CD4-positive, alpha-beta T cell treated with Interferon gamma for 1 hour (primary cell): Measurements from ENCODE around the gene ADM.

Experiments
- DNase-seq: peaks from one replicate; pipeline ENCODE4 v3.0.0-alpha.2; 2020

The ADM gene

DNA sequence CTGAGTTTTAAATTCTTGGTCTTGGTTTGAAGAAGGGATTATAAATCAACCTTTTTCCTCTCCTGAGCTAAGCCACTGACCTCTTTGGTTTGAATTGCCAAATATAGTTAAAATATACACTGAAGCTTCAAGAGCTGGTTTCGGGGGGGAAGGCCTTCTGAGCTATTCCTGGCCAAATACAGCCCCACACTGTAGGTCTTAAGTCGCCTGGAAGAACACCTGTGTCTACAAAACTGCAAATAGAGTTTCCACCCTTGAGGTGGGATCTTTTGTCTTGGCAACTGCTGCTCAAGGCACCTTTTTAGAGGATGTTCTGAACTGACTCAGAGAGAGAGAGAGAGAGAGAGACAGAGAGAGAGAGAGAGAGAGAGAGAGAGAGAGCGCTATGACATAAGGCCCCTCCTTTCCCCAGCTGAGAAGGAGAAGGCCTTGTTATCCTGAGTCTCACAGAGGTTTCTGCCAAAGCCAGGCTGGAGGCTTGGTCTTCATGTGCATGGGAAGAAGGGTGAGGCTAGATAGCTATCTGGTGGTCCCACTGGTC, 5.5 kb downstream of the ADM start:
- DNase-seq = no peak

DNA sequence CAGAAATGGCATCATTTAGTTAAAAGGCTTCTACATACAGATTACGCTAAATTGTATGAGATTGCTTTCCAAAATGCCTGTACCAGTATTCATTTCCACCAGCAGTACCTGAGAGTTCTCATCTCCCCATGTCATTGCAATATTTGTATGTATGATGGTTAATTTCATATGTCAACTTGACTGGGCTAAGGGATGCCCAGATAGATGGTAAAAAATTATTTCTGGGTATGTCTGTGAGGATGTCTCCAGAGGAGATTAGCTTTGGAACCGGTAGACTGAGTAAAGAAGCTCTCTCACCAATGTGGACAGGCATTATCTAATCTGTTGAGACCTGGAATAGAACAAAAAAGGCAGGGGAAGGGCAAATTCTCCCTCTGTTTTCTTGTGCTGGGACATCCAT, 6.9 kb downstream of the ADM start:
- DNase-seq = no peak

GRCh38 chr11:10314199-10315072, 9.6 kb downstream of the ADM start:
- peak; percentile 25 for DNase-seq

DNA sequence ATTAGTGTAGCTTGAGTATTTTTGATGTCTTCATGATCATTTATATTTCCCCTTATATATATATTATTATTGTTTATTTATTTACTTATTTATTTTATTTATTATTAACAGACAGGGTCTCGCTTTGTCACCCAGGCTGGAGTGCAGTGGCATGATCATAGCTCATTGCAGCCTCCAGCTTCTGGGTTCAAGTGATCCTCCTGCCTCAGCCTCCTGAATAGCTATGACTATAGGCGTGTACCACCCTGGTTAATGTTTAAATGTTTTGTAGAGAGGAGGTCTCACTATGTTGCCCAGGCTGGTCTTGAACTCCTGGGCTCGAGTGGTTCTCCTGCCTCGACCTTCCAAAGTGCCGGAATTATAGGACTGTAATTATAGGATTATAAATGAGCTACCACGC, 10.2 kb downstream of the ADM start:
- DNase-seq = no peak

GRCh38 chr11:10317151-10317755, 12.4 kb downstream of the ADM start:
- DNase-seq = no peak

DNA sequence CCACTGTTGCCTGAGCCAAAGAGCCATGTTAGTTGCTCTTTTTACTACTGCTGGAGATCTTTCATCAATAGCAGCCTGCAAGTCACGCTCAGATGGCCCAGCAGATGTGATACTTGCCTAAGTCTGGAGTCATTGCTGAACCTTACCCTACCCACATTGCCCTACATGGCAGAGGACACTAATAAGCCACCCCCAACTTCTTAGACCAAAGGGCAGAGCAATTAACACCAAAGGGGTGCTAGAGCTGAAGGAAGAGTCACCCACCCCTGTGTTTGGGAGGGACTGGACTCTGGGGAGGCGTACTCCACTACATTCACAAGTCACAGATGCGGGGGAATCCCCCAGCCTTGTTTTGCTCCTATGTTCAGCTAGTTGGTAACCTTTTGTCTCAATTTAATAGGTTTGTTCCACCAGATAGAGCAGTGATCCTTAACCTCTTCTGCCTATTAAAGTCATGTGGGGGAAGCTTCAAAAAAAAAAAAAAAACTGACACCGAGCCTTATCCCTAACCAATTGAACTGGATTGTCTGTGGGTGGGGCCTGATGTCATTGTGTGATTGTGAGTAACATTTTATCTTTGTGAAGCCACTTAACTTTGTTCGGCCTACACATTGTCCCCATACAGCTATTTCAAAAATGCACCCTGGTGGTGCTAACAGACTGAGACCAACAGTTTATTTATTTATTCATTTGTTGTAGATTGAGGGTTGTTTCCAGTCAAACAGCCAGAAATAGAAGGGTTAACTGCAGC, 13.1 kb downstream of the ADM start:
- DNase-seq = no peak

DNA sequence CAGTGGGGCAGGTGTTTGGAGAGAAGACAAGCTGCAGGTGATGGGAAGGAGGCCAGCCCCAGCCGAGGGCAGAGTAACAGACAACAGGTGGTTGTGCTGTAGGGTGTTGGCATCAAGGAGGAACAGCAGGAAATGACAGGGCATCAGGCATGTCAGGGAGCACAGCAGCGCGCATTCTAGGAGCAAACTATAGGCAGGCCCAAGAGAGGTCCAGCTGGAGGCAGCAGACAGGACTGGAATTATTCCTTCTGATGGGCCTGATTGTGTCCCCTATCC, 13.6 kb downstream of the ADM start:
- no peak for DNase-seq

- no peak for DNase-seq
Observed at GRCh38 chr11:10319702-10320558, 15.1 kb downstream of the ADM start.

DNA sequence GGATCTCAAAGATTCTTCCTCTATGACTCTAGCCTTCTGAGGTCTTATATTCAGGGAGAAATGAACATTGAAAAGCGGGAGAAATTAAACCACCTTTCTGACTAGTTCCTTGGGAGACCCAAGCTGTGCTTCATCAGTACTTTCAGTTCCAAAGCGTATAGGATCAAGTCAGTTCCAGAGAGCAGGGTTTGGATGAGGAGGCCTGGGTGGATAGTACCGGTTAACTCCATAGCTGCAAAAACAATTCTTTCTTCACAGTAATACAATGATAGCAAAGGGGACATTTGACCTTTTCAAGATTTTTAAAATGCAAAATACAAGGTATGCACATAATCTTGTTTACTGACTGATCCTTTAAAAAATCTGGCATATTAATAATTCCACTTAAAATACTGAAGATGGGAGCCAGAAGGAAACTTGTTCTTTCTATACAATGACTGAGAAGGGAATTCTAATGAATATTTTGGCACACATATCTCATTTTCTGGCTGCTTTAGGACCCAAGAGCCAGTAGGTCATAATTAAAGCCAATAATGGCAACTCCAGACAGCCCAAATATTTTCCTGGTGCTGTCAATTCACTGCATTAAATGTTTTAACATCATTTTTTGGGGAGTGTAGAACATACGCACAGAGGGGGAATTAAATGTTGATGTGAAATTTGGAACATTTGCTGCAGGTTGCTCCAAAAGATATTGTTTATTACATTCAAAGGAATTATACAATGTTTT, 16.0 kb downstream of the ADM start:
- no peak for DNase-seq

- no peak for DNase-seq
Observed at GRCh38 chr11:10322401-10322800, 17.5 kb downstream of the ADM start.

GRCh38 chr11:10322830-10323792, 18.2 kb downstream of the ADM start:
- peak; percentile 13 for DNase-seq

DNA sequence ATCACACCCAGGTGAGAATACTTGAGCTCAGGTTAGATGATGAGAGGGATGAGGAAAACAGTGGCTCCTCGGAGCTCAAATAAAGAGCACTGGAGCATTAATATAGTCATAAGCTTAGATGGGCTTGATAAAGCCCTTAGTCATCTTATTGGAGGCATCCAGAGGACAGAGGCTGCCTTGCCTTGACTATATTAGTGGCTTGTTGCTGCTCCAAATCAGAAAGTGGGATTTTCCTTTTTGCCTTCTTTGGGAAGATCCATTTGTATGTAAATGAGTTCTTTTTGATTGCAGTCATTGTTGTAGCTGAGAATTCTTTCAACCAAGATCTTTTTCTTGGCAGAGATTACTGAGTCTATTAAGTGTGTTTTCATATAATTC, 18.9 kb downstream of the ADM start:
- no peak for DNase-seq

GRCh38 chr11:10324474-10324873, 19.6 kb downstream of the ADM start:
- no peak for DNase-seq

DNA sequence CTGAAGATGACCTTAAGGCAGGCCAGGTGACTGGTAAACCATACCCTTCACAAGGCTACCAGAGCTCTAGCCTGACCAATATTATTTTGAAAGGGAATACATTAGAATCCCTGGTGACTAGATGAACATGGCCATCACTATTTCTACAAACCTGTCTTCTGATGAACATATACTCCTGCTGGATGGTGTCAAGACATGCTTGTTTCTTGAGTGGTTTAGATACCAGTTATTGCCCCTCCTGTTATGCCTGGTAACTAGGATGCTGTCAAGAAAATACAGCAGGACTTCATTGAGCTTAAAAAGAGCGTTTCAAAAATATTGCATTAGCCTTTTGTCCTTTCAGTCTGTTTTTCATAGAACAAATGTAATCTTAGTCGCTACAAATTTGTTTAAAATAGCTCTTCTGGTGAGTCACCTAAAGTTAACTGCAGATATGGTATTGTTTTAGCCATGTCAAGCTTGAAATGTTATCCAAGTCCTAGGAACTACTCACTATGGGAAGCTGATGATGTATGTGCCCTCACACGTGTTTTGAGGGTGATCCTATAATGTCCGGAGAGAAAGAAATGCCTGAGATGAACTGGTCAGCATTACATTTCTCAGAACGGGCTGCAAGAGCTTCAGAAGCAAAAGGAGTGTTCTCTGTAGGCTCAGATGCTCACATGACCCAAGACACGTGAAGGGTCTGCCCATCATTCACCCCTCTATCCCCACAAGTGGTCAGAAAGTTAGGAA, 20.6 kb downstream of the ADM start:
- no peak for DNase-seq

DNA sequence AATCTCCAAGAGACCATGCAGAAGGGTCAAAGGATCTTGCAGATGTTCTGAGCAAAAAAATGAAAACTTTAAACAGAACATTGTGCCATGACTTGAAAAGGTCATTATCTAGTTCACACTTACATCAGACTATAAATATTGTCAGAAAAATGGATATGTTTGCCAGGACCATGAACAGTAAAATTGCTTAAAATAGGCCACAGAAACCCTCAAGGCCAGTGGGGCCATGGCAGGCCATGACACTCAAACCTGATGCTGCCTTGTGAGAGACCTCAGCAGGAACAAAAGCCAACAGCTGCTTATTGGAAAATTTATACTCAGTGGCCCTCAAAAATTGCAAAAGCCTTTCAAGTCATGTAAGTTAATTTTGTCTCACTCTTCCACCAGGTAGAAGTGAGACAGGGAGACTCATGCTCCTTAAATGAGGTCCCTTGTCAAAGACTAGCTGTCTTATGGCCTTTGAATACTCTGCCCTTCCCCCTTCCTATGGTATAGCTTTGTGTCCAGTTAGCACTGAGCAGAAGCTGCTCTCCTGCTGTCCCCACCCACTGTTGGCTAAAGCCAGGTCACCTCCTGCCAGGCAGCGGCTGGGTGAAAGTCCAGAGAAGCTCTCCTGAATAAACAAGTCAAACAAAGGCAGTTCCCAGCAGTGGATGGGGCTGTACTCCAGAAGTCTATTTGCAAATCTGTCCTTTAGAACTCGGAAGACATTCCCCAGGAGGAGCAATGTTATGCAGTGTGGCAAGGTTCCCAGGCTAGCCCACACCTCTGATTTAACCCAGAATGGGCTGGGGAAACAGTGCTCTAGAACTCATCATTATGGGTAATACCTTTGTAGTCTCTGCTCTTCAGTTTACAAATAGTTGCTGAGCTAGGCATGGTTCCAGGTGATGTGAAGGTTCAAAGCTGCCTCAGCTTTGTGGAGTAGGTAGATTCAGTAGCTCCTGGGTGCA, 21.4 kb downstream of the ADM start:
- no peak for DNase-seq

DNA sequence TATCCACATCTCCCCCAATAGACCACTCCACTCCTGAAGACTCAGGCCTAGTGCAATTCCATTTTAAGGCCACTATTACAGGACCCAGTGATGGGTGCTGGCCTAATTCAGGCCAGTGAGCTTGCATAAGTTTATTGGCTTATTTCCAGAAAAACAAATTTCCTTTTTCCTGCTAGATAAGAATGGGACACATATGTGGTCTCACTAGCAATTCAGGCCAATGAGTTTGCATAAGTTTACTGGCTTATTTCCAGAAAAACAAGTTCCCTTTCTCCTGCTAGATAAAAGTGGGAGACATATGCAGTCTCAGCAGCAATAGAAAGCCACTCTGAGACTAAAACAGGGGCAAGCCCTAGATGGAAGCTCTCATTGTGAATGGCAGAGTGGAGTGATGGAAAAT, 22.4 kb downstream of the ADM start:
- DNase-seq = no peak

DNA sequence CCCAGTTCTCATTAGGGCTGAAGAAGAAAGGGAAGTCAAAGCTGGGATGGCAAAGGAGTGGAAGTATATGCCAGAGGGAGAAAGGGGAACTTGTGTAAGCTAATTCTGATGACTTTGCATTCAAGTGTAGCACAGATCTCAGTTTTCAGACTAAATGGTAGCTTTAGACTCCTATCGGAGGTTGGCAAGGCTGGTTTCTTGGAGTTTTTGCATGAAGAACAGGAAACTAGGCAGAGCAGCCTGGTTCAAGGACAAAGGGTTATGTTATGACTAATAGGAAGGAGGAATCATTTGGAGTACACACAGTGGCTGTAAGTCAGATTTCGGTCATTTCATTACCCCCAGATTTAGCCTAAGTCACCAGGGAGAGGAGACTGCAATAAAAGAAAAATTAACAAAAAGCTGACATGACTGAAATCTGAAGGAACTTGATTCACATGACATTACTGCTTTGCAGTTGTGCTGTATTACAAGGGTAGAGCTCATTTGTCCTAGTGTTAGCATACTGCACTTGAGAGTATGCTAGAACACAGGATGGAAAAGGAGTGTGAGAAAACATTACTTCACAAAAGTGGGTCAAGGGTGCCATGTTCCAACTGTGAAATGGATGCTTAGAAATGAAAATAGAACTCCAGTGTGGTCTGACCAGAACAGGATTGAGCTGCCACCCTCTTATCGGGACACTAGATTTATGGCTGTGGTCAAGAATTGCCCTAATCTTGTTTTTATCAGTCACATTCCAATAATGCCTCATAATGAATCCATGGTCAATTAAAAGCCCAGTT, 23.6 kb downstream of the ADM start:
- no peak for DNase-seq

DNA sequence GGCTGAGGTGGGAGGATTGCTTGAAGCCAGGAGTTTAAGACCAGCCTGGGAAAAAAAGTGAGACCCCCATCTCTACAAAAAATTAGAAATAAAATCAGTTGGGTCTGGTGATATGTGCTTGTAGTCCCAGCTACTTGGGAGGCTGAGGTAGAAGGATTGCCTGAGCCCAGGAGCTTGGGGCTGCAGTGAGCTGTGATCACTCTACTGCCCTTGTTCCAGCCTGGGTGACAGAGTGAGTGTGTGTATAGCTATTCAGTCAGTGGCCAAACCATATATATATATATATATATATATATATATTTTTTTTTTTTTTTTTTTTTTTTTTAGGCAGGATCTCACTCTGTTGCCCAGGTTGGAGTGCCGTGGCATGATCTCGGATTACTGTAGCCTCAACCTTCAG, 24.5 kb downstream of the ADM start:
- no peak for DNase-seq
